ENCODE data around the gene DNAJB1.

DNAJB1 gene

GRCh38 chr19:14528419-14529253 is 10.4 kb upstream of the DNAJB1 start:
- H3K4me3 ChIP-seq (ENCODE audit: low read length): peak overlapping the region; percentile 59
- DNase-seq (ENCODE audit: low read depth): no peak
- TF ChIP-seq CTCF (IDR thresholded peaks at IDR 0.05; ENCODE audit: insufficient read depth, low read depth, low read length, missing control alignments): no peak

GRCh38 chr19:14526423-14526822 is 8.2 kb upstream of the DNAJB1 start:
- H3K4me3 ChIP-seq (ENCODE audit: low read length): peak overlapping the region; percentile 24
- no peak for TF ChIP-seq CTCF (IDR thresholded peaks at IDR 0.05; ENCODE audit: insufficient read depth, low read depth, low read length, missing control alignments)

DNA sequence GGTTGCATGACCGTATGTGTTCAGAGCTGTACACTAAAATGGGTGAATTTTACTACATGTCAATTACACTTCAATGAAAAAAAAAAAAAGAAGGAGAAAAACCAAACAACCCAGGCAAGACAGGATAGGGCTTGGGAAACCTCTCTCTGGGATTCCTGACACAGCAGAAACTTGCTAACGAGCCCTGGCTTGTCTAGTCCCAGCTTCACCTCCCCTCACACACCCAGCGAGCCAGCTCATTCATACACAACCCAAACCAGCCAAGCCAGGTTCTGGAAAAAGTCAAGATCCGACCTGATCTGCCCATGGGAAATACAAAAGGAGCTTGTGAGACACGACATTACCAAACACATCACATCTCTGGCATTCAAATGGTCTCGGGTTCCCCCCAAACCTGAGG is 7.5 kb upstream of the DNAJB1 start:
- TF ChIP-seq CTCF (IDR thresholded peaks at IDR 0.05; ENCODE audit: insufficient read depth, low read depth, low read length, missing control alignments): no peak
- H3K4me3 ChIP-seq (ENCODE audit: low read length): peak overlapping the region; percentile 24
- peak; percentile 100 for DNase-seq (ENCODE audit: low read depth)

More at GRCh38 chr19:14526423-14526822, 8.2 kb upstream of the DNAJB1 start:
- DNase-seq (ENCODE audit: low read depth): peak; percentile 70

GRCh38 chr19:14520543-14520942 is 2.3 kb upstream of the DNAJB1 start:
- no peak for TF ChIP-seq CTCF (IDR thresholded peaks at IDR 0.05; ENCODE audit: insufficient read depth, low read depth, low read length, missing control alignments)
- DNase-seq (ENCODE audit: low read depth): no peak

DNA sequence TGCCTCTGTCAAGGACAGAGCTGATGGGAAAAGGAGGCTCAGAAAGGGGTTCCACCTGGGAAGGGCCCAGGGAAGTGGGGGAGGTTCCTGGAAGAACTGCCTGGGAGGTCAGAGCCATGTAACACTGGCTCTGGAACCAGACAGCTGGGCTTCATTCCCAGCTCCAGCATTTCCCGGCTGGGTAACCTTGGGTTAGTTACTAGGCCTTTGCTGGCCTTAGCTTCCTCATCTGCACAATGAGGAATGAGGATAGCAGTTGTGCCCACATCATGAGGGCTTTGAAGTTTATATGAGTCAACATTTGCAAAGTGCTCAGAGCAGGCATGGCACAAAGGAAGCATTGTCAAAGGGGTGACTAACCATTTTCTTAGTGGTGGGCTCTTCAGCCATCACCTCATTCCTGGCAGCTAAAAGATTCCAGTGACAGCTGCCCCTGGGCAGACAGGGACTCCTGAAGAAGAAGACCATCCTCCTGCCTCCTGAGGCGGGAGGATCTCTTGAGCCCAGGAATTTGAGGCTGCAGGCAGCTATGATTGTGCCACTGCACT is 1.7 kb upstream of the DNAJB1 start:
- peak; percentile 86 for DNase-seq (ENCODE audit: low read depth)
- no peak for TF ChIP-seq CTCF (IDR thresholded peaks at IDR 0.05; ENCODE audit: insufficient read depth, low read depth, low read length, missing control alignments)
- no peak overlapping the region for H3K4me3 ChIP-seq (ENCODE audit: low read length)

More at GRCh38 chr19:14520543-14520942, 2.3 kb upstream of the DNAJB1 start:
- H3K4me3 ChIP-seq (ENCODE audit: low read length): no peak overlapping the region

- H3K4me3 ChIP-seq (ENCODE audit: low read length): no peak overlapping the region
- no peak for TF ChIP-seq CTCF (IDR thresholded peaks at IDR 0.05; ENCODE audit: insufficient read depth, low read depth, low read length, missing control alignments)
- DNase-seq (ENCODE audit: low read depth): no peak
These were observed 1.2 kb upstream of the DNAJB1 start for GRCh38 chr19:14519245-14519859.

All from epithelial cell of esophagus (primary cell).